ENCODE data around the gene MAST1.
A peak's percentile ranks its signal among the peaks of the same experiment; 100 is the strongest.
"Not testable (repeated sequence)": the region's sequence is repeated elsewhere in the genome, so short reads cannot be mapped to it uniquely, and the experiment has no call there.

Gene MAST1

DNA sequence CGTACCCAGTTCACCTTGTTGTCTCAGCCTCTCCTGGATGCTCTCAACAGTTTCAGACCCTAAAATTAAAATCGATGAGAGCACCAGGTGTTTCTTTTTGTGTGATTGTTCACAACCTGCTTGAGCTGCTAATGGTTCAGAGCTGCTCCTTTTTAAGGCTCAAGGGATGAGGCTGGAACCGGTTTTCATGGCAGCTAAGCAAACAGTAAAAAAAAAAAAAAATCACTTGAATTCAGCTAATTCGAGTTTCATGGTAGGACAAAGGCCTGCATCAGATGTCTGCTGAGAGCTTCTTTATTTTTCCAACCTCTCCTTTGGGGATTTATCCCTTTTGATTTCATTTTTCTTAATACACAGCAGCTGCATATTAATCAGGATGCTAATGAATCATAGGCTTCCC, 74.3 kb downstream of the MAST1 start:
- peak; percentile 98 for DNase-seq

DNA sequence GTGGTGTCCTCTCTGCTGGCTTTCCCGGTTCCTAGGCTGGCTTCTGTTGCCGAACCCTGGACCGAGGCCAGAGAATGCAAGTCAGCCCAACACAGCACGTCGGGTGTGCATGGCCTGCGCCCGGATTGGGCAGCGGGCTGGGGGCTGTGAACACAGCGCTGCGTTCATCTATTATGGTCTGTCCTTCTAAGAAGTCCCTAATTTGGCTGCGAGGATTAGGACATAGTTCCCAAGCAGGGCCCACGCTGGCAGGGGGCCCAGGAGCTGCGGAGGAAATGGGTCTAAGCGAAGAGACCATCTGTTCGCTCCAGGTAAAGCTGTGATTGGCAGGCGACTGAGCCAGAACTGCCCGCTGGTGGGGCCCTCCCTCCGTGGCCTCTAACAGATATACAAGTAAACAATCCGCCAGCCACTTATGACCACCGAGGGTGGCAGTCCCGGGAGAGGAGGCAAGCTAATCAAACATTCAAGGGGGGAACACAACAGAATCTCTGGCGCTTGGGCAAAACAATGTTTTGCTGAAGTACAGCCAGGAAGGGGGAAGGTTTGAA, 74.8 kb downstream of the MAST1 start:
- DNase-seq = peak; percentile 99

DNA sequence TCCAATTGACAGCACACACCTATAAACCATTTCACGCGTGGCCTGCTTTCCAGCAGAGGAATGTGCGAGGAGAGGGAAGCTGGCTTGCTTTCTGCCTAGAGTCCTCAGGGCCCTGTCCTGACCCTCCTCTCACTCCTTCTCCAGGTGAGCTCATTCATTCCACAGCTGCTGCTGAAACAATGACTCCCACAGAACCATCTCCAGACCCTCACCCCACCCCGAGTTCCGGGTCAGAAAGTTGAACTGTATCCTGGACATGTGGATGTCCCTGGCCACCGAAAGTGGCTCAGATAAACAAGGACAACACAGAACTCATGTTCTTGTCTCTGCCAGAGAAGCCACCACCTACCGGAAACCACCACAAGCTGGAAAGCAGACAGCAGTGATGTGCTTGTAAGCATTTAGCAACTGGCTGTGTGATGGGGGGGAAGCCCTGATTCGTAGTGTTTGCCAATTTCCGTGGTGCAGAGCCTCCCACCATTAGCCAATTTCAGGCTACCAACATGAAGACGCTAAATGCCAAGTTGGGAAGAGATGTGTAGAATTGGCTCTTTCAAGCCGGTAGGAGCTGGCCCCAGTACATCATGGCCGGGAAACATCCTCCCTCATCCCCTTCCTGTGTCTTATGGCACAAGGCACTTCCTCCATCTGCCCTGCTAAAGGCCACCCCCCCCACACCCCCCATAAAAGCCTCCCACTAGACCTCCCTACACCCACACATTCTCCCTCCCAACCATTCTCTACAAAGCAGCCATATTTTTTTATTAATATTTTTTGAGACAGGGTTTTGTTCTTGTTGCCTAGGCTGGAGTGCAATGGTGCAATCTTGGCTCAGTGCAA, 75.8 kb downstream of the MAST1 start:
- DNase-seq = no peak

DNA sequence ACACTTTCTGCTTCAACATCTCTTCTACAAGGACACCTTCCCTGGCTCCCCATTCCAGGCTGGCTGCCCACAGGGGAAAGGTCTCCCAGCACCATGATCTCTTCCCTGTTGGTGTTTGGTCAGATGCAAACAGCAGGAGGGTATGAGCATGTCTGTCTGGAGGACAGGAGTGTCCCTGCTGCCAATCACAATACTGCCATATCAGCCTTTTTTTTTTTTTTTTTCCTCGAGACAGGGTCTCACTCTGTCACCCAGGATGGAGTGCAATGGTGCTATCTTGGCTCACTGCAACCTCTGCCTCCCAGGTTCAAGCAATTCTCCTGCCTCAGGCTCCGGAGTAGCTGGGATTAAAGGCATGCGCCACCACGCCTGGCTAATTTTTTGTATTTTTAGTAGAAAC, 77.5 kb downstream of the MAST1 start:
- DNase-seq = not testable (repeated sequence)

DNA sequence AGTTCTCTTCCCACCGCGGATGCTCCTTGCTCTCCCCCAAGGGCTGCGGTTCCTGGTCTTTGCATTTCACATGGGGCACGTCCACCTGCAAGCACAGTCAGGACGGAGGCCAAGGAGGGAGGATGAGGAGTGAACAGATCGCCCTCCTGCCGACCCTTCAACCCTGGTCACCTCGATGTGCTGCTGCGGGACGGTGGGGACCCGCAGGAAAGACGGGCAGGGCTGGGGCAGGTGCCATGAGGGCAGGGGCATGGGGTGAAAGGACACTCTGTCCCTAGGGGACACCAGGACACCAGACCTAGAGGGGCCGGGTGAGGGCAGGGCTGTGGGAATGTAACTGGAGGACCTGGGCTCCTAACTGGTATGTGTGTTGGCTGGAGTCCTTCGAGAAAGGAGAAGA, 79.9 kb downstream of the MAST1 start:
- DNase-seq = no peak

DNA sequence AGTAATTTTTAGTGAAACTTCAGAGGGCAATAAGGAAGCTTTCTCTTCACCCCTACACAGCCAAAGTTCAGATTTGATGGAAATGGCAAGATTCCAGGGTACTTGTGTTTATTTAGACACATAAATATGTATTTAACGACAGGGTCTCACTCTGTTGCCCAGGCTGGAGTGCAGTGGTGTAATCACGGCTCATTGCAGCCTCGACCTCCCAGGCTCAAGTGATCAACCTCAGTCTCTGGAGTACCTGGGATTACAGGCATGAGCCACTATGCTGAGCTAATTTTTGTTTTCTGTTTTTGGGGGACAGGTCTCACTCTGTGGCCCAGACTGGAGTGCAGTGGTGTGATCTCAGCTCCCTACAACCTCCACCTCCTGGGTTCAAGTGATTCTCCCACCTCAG, 82.7 kb downstream of the MAST1 start:
- no peak for DNase-seq

DNA sequence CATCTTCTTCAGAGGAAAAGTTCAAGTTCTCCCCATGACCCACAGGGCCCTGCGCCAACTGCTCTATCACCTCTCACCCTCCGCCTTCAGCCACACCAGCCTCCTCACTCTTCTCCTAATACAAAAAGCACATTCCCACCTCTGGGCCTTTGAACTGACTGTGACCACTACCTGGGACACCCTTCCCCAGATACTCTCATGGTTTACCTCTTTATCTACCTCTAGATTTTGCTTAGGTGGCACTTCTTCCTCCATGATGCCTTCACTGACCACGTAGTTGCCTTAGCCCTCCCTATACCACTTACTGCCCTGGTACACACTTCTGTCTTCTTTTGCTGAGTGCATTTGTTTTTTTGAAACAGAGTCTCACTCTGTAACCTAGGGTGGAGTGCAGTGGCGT, 84.6 kb downstream of the MAST1 start:
- no peak for DNase-seq
